ENCODE measurements around the gene TMEM50B. TPM values are rescaled to one million over a fixed set of nuclear protein-coding genes. Genes with fewer than 3 reads are reported as not detected.

TMEM50B gene
- polyA plus RNA-seq, 2 of the 4 experiments (the other 2 are of a cell fraction), result 11.1 to 19.4 TPM

GRCh38 chr21:33493756-33494155 is 14.0 kb upstream of the TMEM50B start:
- WGBS (ENCODE audit: missing lambda C conversion rate), result 87% methylated on average over 3 of the region's 3 CpGs
- H3K4me2 ChIP-seq, result no peak overlapping the region
- ChIA-PET CTCF (interaction anchor here (0.6 kb wide), 1 partner anchor 18 kb away, joined by 3 read pairs; no protein-coding TSS in a partner anchor), POLR2A (no interaction called here)
- no peak overlapping the region for H3K4me3 ChIP-seq
- FAIRE-seq, result no peak
- no peaks in the 10 kb centered on the region for H3K9me3 ChIP-seq
- no peak for ATAC-seq
- no peak for DNase-seq (ENCODE audit: low read depth in 1 of 2, low spot score in 1 of 2)
- H3K4me1 ChIP-seq, result peaks cover 4% of the 10 kb centered on the region; the same call in 1 of the 3 replicates
- no peak overlapping the region for H3K27ac ChIP-seq
- no peak for TF ChIP-seq GATA3 (IDR thresholded peaks at IDR 0.05; ENCODE audit: borderline replicate concordance)
- TF ChIP-seq HOXA7 (CRISPR knock-in tag; IDR thresholded peaks at IDR 0.05), result no peak
- TF ChIP-seq JUN (IDR thresholded peaks at IDR 0.05), result no peak
- no peak for TF ChIP-seq HOXB13 (CRISPR knock-in tag; IDR thresholded peaks at IDR 0.05; ENCODE audit: low read depth)
- TF ChIP-seq, protein P1, sequence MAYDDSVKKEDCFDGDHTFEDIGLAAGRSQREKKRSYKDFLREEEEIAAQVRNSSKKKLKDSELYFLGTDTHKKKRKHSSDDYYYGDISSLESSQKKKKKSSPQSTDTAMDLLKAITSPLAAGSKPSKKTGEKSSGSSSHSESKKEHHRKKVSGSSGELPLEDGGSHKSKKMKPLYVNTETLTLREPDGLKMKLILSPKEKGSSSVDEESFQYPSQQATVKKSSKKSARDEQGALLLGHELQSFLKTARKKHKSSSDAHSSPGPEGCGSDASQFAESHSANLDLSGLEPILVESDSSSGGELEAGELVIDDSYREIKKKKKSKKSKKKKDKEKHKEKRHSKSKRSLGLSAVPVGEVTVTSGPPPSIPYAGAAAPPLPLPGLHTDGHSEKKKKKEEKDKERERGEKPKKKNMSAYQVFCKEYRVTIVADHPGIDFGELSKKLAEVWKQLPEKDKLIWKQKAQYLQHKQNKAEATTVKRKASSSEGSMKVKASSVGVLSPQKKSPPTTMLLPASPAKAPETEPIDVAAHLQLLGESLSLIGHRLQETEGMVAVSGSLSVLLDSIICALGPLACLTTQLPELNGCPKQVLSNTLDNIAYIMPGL (CRISPR knock-in tag; IDR thresholded peaks at IDR 0.05; ENCODE audit: borderline replicate concordance), result no peak
- TF ChIP-seq NR3C1 (IDR thresholded peaks at IDR 0.05), result no peak
- TF ChIP-seq ESRRA (IDR thresholded peaks at IDR 0.05; ENCODE audit: borderline replicate concordance, low read length), result no peak
- TF ChIP-seq MAFK (IDR thresholded peaks at IDR 0.05; ENCODE audit: partially characterized antibody), result no peak
- no peak for TF ChIP-seq CTCF (IDR thresholded peaks at IDR 0.05)
- TF ChIP-seq MAX (IDR thresholded peaks at IDR 0.05), result no peak
- no peak for TF ChIP-seq RCOR1 (IDR thresholded peaks at IDR 0.05; ENCODE audit: low read depth, low read length)
- TF ChIP-seq TFCP2L1 (CRISPR knock-in tag; IDR thresholded peaks at IDR 0.05), result no peak

DNA sequence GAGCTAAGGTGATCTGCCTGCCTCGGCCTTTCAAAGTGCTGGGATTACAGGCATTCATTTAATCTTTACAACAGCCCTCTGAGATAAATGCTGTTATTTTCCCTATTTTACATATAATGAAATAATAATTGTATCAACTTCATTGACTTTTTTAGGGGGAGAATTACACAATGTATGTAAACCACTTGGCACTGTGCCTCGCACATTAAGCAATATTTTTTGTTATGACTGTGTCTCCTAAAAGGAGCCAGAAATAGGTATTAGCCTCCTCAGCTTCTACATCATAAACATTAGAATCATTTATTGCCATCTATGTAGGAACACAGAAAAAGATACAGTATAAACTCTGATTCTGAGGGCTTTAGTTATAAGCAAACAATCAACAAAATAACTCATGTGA is 12.8 kb upstream of the TMEM50B start:
- TF ChIP-seq CEBPB (IDR thresholded peaks at IDR 0.05), result 0 out of 4 replicates have a peak, but pooled peaks of 1 of the 2 experiments have one; percentile 6
- no peak for TF ChIP-seq GATA3 (IDR thresholded peaks at IDR 0.05; ENCODE audit: borderline replicate concordance)
- TF ChIP-seq, protein P2, sequence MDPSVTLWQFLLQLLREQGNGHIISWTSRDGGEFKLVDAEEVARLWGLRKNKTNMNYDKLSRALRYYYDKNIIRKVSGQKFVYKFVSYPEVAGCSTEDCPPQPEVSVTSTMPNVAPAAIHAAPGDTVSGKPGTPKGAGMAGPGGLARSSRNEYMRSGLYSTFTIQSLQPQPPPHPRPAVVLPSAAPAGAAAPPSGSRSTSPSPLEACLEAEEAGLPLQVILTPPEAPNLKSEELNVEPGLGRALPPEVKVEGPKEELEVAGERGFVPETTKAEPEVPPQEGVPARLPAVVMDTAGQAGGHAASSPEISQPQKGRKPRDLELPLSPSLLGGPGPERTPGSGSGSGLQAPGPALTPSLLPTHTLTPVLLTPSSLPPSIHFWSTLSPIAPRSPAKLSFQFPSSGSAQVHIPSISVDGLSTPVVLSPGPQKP (IDR thresholded peaks at IDR 0.05; ENCODE audit: low read depth, low read length), result no peak
- ChIA-PET POLR2A (interaction anchor here (0.6 kb wide), 1 partner anchor 13 kb away, joined by 3 read pairs; the partner anchor contains the start of gene TMEM50B), CTCF (interaction anchor here (2.7 kb wide), 1 partner anchor 12 kb away, joined by 11 read pairs; the partner anchor contains the start of gene TMEM50B)
- Histone ChIP-seq H3K9me3 (no peaks in the 10 kb centered on the region), H3K4me3 (no peak overlapping the region), H3K4me1 (peaks cover 4% of the 10 kb centered on the region; the same call in 1 of the 3 replicates), H3K4me2 (peak overlapping the region; percentile 79; the same call in 1 of the 3 replicates), H3K27ac (no peak overlapping the region)
- ATAC-seq (no peak), FAIRE-seq (no peak), DNase-seq (ENCODE audit: low read depth in 1 of 2, low spot score in 1 of 2) (no peak)
- WGBS (ENCODE audit: missing lambda C conversion rate), result 35% methylated on average over 2 of the region's 2 CpGs

DNA sequence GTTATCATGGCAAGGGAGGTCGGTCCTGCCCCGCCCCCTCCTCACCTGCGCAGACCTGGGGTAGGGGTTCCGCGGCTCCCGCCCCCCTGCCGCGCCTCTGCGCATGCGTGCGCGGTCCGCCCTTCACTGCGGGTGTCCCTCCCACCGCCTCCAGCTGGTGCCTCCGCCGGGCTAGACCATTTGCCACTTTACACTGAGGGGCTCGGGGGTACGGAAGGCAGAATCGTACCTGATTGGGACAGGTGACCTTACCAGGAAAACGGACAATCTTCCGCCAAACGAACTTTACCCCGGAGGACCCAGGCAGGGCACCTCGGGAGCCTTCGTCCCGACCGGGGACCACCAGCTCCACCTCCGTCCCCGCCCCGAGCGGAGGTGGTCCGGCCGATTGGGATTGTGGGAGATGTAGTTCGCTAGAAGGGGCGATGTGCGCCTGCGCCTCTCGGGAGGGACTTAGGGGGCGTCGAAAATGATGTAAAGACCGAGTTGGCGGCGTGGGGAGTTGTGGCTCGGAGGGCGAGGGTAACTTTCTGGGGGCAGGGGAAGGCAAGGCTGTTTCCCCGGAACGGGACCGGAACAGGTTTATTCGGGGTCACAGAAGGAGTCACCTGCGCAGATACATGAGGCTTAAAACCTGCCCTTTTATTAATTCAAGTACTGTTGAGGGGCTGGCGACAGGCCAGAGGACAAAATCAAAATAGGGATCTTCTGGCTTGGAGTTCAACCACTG is 11.8 kb upstream of the TMEM50B start, which contains the start of gene DNAJC28:
TSS of gene DNAJC28 (minus strand) at position 344 of the 730 bp plus-strand sequence. CDS start 2,323 bp downstream, outside the sequence.
- no peak for FAIRE-seq
- Histone ChIP-seq H3K27ac (peak within 1 kb of the TSS; percentile 76 to 86), H3K9me3 (no peaks in the 10 kb centered on the region), H3K4me1 (peaks cover 4% of the 10 kb centered on the region; the same call in 1 of the 3 replicates), H3K4me2 (peak within 1 kb of the TSS; percentile 79), H3K4me3 (peak within 1 kb of the TSS; percentile 56)
- peak; percentile 63 to 88 for DNase-seq (ENCODE audit: low read depth in 1 of 2, low spot score in 1 of 2)
- ATAC-seq, result peak; percentile 94 to 98
- ChIA-PET POLR2A (interaction anchor here (0.8 to 1.6 kb wide), 4 partner anchors 9 to 97 kb away, joined by 3 to 49 read pairs (median 4); partner anchors contain the start of genes DONSON and TMEM50B), CTCF (interaction anchor here (0.6 to 2.7 kb wide), 7 partner anchors 9 to 130 kb away, joined by 3 to 11 read pairs (median 3); partner anchors contain the start of gene TMEM50B)
- WGBS (ENCODE audit: missing lambda C conversion rate), result 2% methylated on average over 13 of the region's 52 CpGs
- no peak for TF ChIP-seq MAFK (IDR thresholded peaks at IDR 0.05; ENCODE audit: partially characterized antibody)
- TF ChIP-seq HDAC2 (IDR thresholded peaks at IDR 0.05), result no peak
- TF ChIP-seq POLR2A (IDR thresholded peaks at IDR 0.05; ENCODE audit: low read length), result peak; percentile 54
- no peak for TF ChIP-seq ATOH8 (CRISPR knock-in tag; IDR thresholded peaks at IDR 0.05; ENCODE audit: low read depth)
- no peak for TF ChIP-seq POLR2AphosphoS2 (conservative IDR thresholded peaks at IDR 0.05; ENCODE audit: low read length)
- 0 out of 2 replicates have a peak, but pooled peaks have one; percentile 17 for TF ChIP-seq GATA3 (IDR thresholded peaks at IDR 0.05; ENCODE audit: borderline replicate concordance)
- no peak for TF ChIP-seq SREBF2 (IDR thresholded peaks at IDR 0.05)
- TF ChIP-seq NFE2L2 (conservative IDR thresholded peaks at IDR 0.05; ENCODE audit: low read length), result no peak
- TF ChIP-seq PHF8 (IDR thresholded peaks at IDR 0.05; ENCODE audit: borderline replicate concordance, low read depth), result peak; percentile 40; the same call in 1 of the 2 replicates
- no peak for TF ChIP-seq EHMT2 (IDR thresholded peaks at IDR 0.05; ENCODE audit: low read depth)
- no peak for TF ChIP-seq RNF2 (IDR thresholded peaks at IDR 0.05; ENCODE audit: borderline replicate concordance, low read depth)
- peak in 1 of 2 experiments; percentile 36; a peak in 1 of 5 replicates for TF ChIP-seq JUN (IDR thresholded peaks at IDR 0.05)
- TF ChIP-seq HOXA7 (CRISPR knock-in tag; IDR thresholded peaks at IDR 0.05), result no peak
- TF ChIP-seq RCOR1 (IDR thresholded peaks at IDR 0.05; ENCODE audit: low read depth, low read length), result no peak
- TF ChIP-seq ZSCAN20 (CRISPR knock-in tag; IDR thresholded peaks at IDR 0.05), result no peak
- TF ChIP-seq FOXS1 (CRISPR knock-in tag; IDR thresholded peaks at IDR 0.05), result no peak
- no peak for TF ChIP-seq ZNF302 (CRISPR knock-in tag; IDR thresholded peaks at IDR 0.05)

All from A549 (cell line).